Measurements from ENCODE around the gene C1orf35.

GRCh38 chr1:228107636-228108035 lies 4.5 kb upstream of the C1orf35 start:
- no peak for TF ChIP-seq CTCF (IDR thresholded peaks at IDR 0.05)
- TF ChIP-seq POLR2AphosphoS5 (IDR thresholded peaks at IDR 0.05; ENCODE audit: low read depth, low read length) = no peak
- no peak for TF ChIP-seq TCF7L2 (IDR thresholded peaks at IDR 0.05; ENCODE audit: low read depth, low read length)
- TF ChIP-seq, protein P1, sequence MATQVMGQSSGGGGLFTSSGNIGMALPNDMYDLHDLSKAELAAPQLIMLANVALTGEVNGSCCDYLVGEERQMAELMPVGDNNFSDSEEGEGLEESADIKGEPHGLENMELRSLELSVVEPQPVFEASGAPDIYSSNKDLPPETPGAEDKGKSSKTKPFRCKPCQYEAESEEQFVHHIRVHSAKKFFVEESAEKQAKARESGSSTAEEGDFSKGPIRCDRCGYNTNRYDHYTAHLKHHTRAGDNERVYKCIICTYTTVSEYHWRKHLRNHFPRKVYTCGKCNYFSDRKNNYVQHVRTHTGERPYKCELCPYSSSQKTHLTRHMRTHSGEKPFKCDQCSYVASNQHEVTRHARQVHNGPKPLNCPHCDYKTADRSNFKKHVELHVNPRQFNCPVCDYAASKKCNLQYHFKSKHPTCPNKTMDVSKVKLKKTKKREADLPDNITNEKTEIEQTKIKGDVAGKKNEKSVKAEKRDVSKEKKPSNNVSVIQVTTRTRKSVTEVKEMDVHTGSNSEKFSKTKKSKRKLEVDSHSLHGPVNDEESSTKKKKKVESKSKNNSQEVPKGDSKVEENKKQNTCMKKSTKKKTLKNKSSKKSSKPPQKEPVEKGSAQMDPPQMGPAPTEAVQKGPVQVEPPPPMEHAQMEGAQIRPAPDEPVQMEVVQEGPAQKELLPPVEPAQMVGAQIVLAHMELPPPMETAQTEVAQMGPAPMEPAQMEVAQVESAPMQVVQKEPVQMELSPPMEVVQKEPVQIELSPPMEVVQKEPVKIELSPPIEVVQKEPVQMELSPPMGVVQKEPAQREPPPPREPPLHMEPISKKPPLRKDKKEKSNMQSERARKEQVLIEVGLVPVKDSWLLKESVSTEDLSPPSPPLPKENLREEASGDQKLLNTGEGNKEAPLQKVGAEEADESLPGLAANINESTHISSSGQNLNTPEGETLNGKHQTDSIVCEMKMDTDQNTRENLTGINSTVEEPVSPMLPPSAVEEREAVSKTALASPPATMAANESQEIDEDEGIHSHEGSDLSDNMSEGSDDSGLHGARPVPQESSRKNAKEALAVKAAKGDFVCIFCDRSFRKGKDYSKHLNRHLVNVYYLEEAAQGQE (IDR thresholded peaks at IDR 0.05; ENCODE audit: insufficient read depth in 1 of 2, low read depth in 2 of 2, low read length in 1 of 2) = no peak
- TF ChIP-seq SIN3A (IDR thresholded peaks at IDR 0.05; ENCODE audit: borderline replicate concordance, insufficient read depth, low read depth, low read length) = no peak
